ENCODE measurements around the gene ENHO.

ENHO gene

GRCh38 chr9:34475097-34475496 is 47.7 kb downstream of the ENHO start:
- DNase-seq (ENCODE audit: low read depth): no peak
